ENCODE results near the gene PPP2R3C.
"Not testable (repeated sequence)": the region's sequence is repeated elsewhere in the genome, so short reads cannot be mapped to it uniquely, and the experiment has no call there.

The PPP2R3C gene

DNA sequence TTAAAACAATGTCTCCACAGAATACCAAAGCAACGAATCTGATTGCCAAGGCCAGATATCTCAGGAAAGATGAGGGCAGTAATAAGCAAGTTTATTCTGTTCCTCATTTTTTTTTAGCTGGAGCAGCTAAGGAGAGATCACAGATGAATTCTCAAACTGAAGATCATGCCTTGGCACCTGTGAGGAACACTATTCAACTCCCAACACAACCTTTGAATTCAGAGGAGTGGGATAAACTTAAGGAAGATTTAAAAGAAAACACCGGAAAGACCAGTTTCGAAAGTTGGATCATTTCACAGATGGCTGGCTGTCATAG lies 1.6 kb upstream of the PPP2R3C start:
- DNase-seq: no peak

- no peak for DNase-seq
These were observed 1.1 kb upstream of the PPP2R3C start for GRCh38 chr14:35122696-35123387.

- no peak for DNase-seq
These were observed 534 bp downstream of the PPP2R3C start for GRCh38 chr14:35121026-35121886.

- no peak for DNase-seq
These were observed 4.7 kb downstream of the PPP2R3C start for GRCh38 chr14:35117112-35117511.

GRCh38 chr14:35116242-35116641 lies 5.5 kb downstream of the PPP2R3C start:
- no peak for DNase-seq

GRCh38 chr14:35114036-35114435 lies 7.8 kb downstream of the PPP2R3C start:
- DNase-seq: no peak

DNA sequence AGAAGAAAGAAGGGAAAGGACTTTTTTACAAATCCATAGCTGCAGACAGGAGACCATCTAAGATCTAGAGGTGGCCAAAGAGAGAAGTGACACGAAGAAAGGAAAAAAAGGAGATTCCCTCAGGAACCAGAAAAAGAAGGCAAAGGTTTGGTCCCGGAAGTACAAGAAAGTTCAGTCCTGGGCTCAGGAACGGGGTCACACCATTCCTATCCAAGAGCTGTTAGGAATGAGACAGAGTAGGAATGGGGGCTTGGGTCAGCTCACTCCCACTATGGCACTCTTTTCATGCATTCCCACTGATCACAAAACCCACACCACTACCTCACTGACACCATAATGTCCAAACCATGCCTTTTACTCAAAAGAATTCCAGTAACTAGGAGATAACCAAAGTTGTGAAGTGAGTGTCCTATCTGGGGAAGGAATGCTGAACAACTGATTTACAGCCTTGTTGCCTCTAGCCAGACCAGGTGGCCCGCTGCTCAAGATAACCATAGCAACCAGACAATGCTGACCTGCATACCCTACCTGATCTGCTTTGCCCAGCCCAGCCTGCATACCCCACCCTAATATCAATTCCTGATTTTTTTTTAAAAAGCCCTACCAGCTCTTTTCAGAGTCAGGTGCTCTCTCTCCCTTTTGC lies 8.4 kb downstream of the PPP2R3C start:
- DNase-seq: no peak

- DNase-seq: no peak
These were observed 9.1 kb downstream of the PPP2R3C start for GRCh38 chr14:35112641-35113040.

DNA sequence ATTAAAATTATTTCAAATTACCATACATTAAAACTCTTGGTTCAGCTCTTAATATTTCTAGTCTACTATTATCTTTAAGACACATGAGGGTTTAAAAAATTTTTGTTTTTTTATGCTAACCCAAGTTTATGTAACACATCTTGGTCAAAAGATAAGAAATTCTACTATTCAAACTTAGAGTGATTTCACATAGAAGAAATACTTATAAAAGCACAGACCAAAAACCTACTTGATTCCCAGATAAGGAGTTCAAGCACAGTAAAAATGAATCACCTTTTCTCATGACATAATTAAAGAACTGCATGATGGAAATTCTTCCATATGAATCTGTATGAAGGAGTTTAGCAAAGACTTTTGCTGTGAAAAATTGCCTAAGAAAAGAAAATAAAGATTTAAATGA lies 13.9 kb downstream of the PPP2R3C start:
- no peak for DNase-seq

DNA sequence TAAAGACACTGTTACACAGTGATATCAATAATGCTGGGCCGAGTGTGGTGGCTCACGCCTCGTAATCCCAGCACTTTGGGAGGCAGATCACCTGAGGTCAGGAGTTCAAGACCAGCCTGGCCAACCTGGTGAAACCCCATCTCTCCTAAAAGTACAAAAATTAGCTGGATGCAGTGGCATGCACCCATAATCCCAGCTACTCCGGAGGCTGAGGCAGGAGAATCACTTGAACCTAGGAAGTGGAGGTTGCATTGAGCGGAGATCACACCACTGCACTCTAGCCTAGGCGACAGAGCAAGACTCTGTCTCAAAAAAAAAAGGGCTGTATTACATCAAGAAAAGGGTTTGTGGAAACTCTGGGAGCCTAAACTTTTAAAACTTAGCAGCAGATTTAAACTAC lies 27.1 kb downstream of the PPP2R3C start:
- not testable (repeated sequence) for DNase-seq

GRCh38 chr14:35088514-35088913 lies 33.3 kb downstream of the PPP2R3C start:
- no peak for DNase-seq

DNA sequence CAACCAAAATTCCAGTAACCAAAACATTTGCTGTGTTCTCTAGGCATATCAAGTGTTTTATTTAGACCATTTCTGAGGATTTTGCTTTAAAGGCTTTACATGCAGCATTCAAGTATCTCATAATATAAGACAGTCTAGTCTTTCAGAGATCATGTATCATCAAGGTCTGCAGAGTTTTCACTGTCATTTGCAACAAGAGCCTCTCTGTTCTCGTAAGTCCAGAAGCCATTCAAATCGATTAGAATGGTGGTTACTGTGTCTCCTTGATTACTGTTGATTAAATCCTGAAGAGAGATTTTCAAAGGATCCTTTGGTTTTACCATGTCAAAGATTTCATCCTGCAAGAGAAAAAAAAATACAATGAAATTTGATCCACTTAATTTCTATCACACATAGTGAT lies 36.3 kb downstream of the PPP2R3C start:
- DNase-seq: no peak

- no peak for DNase-seq
These were observed 38.1 kb downstream of the PPP2R3C start for GRCh38 chr14:35083530-35084150.

DNA sequence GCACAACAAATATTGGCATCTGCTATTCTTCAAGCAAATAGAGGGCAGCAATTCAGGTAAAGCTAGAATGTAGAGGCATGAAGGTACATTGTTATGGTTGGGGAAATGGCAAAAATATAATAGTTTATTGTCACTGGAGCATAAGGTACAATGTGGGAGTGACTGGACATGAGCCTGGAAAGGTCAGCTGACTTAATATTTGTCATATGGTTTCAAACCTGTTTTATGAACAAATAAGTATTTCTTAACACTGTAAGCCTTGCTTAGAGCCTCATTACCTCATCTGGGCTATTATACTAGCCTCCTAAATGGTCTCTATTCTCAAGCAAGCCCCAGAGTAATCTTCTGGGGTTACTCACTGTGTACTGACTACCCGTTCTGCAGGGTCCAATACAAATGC lies 42.0 kb downstream of the PPP2R3C start:
- DNase-seq: no peak

GRCh38 chr14:35078082-35078481 lies 43.7 kb downstream of the PPP2R3C start:
- DNase-seq: no peak

- no peak for DNase-seq
These were observed 48.3 kb downstream of the PPP2R3C start for GRCh38 chr14:35073486-35073885.

GRCh38 chr14:35072226-35072625 lies 49.6 kb downstream of the PPP2R3C start:
- DNase-seq: no peak

DNA sequence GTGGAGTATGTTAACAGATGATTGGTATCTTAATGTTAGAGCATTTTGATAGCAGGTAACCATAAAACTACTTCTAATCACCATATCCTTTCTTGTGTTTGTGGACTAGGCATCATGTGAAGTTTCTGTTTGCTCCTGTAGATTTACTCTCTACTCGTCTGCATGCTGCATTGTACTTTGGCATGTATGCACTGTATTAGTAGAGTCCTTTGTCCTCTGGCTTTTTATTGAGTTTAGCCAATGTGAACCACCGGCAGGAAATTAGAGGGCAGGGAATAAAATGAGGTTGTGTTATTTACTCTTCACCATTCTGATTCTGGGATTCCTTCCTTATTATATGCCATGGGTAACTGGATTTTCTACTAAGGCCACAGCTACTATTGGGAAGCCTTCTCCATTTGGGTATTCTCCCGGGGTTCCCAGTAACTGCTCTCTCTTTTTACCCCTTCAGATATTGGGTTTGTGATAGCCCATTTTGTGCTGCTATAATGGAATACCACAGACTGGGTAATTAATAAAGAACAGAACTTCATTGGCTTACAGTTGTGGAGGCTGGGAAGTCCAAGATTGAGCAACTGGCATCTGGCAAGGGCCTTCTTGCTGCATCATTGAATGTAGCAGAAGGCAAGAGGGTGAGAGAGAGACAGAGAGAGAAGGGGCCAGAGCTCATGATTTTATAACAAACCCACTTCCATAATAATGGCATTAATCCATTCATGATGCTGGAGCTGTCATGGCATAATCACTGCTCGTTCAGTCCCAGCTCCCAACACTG lies 53.4 kb downstream of the PPP2R3C start:
- no peak for DNase-seq

DNA sequence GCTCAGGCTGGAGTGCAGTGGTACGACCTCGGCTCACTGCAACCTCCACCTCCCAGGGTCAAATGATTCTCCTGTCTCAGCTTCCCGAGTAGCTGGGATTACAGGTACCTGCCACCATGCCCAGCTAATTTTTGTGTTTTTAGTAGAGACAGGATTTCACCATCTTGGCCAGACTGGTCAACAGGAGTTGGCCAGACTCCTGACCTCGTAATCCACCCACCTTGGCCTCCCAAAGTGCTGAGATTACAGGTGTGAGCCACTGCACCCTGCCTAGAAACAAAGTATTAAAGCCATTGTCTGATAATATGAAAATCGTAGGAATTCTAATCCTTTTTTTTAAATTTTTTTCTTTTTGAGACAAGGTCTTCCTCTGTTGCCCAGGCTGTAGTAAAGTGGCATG lies 56.1 kb downstream of the PPP2R3C start:
- DNase-seq: not testable (repeated sequence)

DNA sequence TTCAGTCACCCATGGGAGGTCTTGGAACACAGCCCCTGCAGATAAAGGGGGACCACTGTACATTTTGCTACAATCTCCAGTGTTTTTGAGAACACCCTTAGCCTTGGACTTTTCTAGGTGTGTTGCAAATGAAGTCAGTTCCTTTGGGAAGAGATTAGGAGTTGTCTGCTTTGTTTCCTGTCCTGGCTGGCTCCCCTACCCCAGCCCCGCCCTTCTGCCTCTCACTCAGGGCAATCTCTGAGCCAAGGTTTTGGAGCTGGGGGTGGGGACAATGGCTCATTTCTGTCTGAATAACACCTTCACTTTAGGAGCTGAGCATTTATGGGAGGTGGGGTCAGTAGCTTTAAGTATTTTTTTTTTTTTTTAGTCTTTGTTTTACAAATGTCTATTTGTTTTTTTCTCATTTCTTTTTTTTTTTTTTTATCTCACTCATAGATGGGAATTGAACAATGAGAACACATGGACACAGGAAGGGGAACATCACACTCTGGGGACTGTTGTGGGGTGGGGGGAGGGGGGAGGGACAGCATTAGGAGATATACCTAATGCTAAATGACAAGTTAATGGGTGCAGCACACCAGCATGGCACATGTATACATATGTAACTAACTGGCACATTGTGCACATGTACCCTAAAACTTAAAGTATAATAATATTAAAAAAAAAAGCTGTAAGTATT lies 60.5 kb downstream of the PPP2R3C start:
- not testable (repeated sequence) for DNase-seq

GRCh38 chr14:35052637-35053036 lies 69.2 kb downstream of the PPP2R3C start:
- no peak for DNase-seq

DNA sequence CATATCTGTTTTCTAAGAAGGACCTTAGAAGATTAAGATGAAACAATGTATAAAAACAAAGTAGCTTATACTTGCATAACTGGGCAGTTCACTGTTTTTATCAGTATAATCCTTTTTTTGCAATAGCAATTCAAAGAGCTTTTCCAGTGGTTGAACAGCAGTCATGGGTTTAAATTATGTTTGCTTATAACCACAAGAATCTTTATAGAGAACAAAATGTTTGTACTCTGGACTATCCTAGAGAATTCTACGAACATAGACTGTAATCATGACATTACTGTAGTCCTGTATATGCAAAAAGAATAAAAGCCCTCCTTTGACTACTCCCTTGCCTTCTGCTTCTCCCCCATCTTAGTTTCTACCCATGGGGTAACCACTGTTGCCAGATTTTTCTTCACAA lies 70.0 kb downstream of the PPP2R3C start:
- no peak for DNase-seq
